A673 (cell line): ENCODE data around the gene ABHD8.

Source experiments
- EZH2 ChIP-seq: fragments of 200-600 bp; sonication (generic); IDR thresholded peaks from 2 replicates; pipeline ENCODE4 v1.6.1; 2017; ENCODE audit warnings: borderline replicate concordance, low read depth, mild to moderate bottlenecking, mixed read lengths, antibody characterized with exemption, low read length; ENCODE audit not compliant: poor library complexity, severe bottlenecking
- TF ChIP-seq, protein P1 (sequence below): fragments of 300-800, 200-600 bp; sonication (generic); conservative IDR thresholded peaks from 2 replicates; pipeline ENCODE4 v1.5.1; 2017; ENCODE audit warnings: low read depth, mild to moderate bottlenecking, antibody characterized with exemption, low read length, moderate library complexity, mixed read lengths

- TF ChIP-seq, protein P1, sequence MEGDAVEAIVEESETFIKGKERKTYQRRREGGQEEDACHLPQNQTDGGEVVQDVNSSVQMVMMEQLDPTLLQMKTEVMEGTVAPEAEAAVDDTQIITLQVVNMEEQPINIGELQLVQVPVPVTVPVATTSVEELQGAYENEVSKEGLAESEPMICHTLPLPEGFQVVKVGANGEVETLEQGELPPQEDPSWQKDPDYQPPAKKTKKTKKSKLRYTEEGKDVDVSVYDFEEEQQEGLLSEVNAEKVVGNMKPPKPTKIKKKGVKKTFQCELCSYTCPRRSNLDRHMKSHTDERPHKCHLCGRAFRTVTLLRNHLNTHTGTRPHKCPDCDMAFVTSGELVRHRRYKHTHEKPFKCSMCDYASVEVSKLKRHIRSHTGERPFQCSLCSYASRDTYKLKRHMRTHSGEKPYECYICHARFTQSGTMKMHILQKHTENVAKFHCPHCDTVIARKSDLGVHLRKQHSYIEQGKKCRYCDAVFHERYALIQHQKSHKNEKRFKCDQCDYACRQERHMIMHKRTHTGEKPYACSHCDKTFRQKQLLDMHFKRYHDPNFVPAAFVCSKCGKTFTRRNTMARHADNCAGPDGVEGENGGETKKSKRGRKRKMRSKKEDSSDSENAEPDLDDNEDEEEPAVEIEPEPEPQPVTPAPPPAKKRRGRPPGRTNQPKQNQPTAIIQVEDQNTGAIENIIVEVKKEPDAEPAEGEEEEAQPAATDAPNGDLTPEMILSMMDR, result no peak
- no peak for TF ChIP-seq EZH2
Measured at GRCh38 chr19:17318966-17319365, 15.7 kb upstream of the ABHD8 start.
